Measurements from ENCODE around the gene FLYWCH1.

FLYWCH1 gene

GRCh38 chr16:2898831-2899563, 12.7 kb upstream of the FLYWCH1 start:
- no peak for DNase-seq (ENCODE audit: low read depth in 2 of 2)

- no peak for DNase-seq (ENCODE audit: low read depth in 2 of 2)
These were observed 12.1 kb upstream of the FLYWCH1 start for GRCh38 chr16:2899564-2900072.

GRCh38 chr16:2900526-2901075, 11.1 kb upstream of the FLYWCH1 start:
- no peak for DNase-seq (ENCODE audit: low read depth in 2 of 2)

GRCh38 chr16:2902337-2903130, 9.2 kb upstream of the FLYWCH1 start:
- DNase-seq (ENCODE audit: low read depth in 2 of 2), result no peak

GRCh38 chr16:2904100-2904921, 7.4 kb upstream of the FLYWCH1 start:
- DNase-seq (ENCODE audit: low read depth in 2 of 2), result peak; percentile 57 to 70

GRCh38 chr16:2904922-2905240, 6.8 kb upstream of the FLYWCH1 start:
- no peak for DNase-seq (ENCODE audit: low read depth in 2 of 2)

- DNase-seq (ENCODE audit: low read depth in 2 of 2), result peak; percentile 69 to 90
These were observed 6.3 kb upstream of the FLYWCH1 start for GRCh38 chr16:2905241-2905987.

- no peak for DNase-seq (ENCODE audit: low read depth in 2 of 2)
These were observed 5.7 kb upstream of the FLYWCH1 start for GRCh38 chr16:2905988-2906387.

- DNase-seq (ENCODE audit: low read depth in 2 of 2), result peak in 1 of 2 donors; percentile 29
These were observed 4.5 kb upstream of the FLYWCH1 start for GRCh38 chr16:2907084-2907753.

- no peak for DNase-seq (ENCODE audit: low read depth in 2 of 2)
These were observed 1.2 kb upstream of the FLYWCH1 start for GRCh38 chr16:2910441-2910969.

GRCh38 chr16:2912330-2913199, 834 bp downstream of the FLYWCH1 start:
- peak in 1 of 2 donors; percentile 29 for DNase-seq (ENCODE audit: low read depth in 2 of 2)

GRCh38 chr16:2913603-2914002, 1.9 kb downstream of the FLYWCH1 start:
- DNase-seq (ENCODE audit: low read depth in 2 of 2), result no peak

- DNase-seq (ENCODE audit: low read depth in 2 of 2), result no peak
These were observed 2.5 kb downstream of the FLYWCH1 start for GRCh38 chr16:2914233-2914632.

GRCh38 chr16:2915196-2915929, 3.6 kb downstream of the FLYWCH1 start:
- no peak for DNase-seq (ENCODE audit: low read depth in 2 of 2)

- peak; percentile 25 to 56 for DNase-seq (ENCODE audit: low read depth in 2 of 2)
These were observed 8.0 kb downstream of the FLYWCH1 start for GRCh38 chr16:2919511-2920255.

- DNase-seq (ENCODE audit: low read depth in 2 of 2), result no peak
These were observed 11.8 kb downstream of the FLYWCH1 start for GRCh38 chr16:2923481-2923880.

- DNase-seq (ENCODE audit: low read depth in 2 of 2), result no peak
These were observed 13.4 kb downstream of the FLYWCH1 start for GRCh38 chr16:2924901-2925755.

Data from stimulated activated CD4-positive, alpha-beta T cell treated with anti-CD3 and anti-CD28 coated beads, Interleukin-1b, Interleukin-23, amount 100 ng/mL, for 4 hours (primary cell).